NCI-H446 treated with DMSO at 0.1 percent for 48 hours (cell line): ENCODE data around the gene OTUD5.

Source experiments
- DNase-seq: peaks from one replicate; lab custom pipeline; 2025; lab: John Stamatoyannopoulos, UW

The OTUD5 gene

GRCh38 chrX:48937054-48937907, 20.1 kb downstream of the OTUD5 start:
- no peak for DNase-seq

DNA sequence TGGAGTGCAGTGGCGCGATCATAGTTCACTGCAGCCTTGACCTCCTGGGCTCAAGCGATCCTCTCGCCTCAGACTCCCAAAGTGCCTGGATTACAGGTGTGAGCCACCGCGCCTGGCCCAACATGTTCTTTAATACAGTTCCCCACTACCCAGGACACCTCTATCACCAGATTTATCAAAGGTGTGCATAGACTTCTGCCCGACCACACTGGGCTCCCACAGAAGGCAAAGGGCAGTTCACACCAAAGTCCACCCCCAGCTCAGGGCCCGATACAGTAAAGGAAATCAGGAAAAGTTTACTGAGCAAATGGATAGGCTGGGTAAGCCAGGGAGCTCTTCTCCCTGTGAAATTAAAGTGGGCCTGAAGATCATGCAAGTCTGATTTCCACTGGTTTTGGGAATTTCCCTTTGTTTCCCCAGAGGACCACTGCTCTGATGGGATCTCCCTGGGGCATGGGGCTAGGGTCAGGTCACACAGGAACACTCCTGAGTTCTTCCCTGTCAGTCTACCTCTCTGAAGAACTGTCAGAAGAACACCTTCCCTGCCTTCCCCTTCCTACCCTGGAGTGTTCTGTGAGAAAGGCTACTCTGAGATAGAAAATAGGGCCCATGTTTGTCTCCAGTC, 20.9 kb downstream of the OTUD5 start:
- DNase-seq, result no peak

- no peak for DNase-seq
Measured at GRCh38 chrX:48935301-48935670, 22.1 kb downstream of the OTUD5 start.

DNA sequence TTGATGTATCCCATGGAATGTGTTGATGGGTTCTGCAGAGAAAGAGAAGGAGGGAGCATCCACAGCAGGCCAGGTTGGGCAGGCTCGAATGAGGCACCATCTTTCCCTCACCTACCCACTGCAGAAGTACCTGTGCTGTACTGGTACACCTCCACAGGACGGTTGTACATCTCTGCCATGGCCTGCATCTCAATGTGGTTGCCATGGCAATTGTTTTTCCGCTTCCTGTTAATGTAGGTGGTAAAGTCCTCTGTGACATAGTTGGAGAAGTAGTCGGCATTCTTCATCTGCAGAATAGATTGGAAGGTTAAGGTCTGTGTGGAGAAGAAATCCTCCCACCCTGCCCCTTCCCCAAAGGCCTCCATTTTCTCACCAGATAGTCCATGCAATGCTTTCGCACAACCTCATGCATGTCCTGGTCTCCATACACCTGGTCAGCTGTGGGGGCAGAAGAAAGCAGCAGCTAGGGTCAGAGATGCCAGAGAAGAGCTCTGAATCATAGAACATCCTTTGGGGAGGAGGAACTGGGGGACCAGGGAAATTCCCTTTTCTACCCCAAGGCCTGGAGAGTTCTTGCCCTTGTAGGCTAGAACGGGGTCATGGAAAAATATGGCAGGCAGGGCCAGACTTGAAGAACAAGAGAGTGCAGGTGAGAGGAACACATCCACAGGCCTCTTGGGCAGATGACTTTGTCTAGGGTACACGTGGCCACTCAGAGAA, 22.7 kb downstream of the OTUD5 start:
- DNase-seq, result no peak

GRCh38 chrX:48933757-48934156, 23.6 kb downstream of the OTUD5 start:
- DNase-seq, result no peak

DNA sequence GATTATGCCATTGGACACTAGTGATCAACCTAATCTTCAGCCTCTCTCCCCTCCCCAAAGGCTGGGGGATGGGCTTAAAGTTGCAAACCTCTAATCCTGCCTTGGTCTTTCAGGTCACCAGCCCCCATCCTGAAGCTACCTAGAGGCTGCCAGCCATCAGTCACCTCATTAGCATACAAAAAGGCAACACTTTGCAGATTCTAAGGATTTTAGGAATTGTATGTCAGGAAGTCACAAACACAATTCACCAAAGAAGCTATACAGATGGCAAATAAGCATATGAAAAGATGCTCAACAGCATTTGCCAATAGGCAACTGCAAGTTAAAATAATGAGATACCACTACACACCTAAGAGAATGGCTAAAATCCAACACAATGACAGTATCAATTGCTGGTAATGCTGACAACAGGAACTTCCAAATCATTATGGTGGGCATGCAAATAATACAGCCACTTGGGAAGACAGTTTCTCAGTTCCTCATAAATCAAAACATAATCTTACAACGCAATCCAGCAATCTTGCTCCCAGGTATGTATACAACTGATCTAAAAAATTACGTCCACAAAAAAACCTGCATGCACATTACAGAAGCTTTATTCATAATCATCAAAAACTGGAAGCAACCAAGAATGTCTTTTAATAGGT, 29.5 kb downstream of the OTUD5 start:
- no peak for DNase-seq

DNA sequence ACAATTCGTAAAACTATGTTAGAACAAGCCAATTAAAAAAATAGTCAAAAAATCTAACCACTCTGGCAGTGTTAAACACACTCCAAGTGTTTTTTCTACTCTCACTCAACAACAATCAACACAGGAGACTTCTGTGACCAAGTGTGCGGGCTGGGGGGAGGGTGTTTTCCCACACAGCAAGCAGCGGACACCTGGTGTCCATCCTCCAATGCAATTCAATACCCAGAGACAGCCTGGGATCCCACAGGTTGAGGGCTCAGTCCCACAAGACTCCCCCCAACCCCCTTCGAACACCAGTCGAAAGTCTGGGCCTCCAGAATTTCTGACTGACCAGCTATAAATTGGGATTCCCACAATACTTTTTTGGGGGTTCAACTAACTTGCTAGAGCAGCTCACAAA, 30.3 kb downstream of the OTUD5 start:
- DNase-seq, result no peak

DNA sequence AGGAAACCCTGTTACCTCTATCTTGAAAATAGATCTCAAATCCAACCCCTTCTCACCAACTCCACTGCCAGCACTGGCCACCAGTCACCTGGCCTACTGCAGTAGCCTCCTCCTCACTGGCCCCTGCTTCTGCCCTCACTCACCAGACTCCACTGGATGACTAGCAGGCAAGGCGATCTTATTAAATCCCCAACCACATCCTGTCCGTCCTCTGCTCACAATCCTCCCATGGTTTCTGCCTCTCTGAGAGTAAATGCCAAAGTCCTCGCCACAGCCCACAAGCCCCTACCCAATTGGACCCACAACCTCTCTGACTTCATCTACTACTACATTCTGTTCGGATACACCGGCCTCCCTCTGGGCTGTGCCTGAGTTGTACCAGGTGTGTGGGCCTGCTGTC, 33.1 kb downstream of the OTUD5 start:
- DNase-seq, result no peak

DNA sequence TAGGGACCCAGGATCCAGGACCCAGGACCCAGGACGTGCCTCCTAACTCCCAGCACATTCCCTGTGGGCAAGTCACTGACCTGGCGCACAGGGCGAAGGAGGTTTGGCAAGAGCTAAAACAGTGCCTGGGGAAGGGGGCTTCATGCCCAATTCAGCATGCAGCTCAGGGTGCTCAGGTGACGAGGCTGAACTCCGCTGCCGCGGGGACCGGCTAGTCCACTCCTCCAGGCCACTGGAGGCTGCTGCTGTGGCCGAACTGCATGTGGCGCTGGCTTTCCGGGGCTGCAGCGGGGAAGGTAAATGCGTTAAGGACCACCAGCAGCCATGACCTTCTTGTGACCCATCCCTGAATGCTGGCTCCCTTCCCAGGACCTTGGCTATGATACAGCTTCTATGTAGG, 33.6 kb downstream of the OTUD5 start:
- DNase-seq, result no peak

GRCh38 chrX:48920718-48921104, 36.7 kb downstream of the OTUD5 start:
- DNase-seq, result no peak

GRCh38 chrX:48919947-48920717, 37.3 kb downstream of the OTUD5 start:
- DNase-seq, result no peak

DNA sequence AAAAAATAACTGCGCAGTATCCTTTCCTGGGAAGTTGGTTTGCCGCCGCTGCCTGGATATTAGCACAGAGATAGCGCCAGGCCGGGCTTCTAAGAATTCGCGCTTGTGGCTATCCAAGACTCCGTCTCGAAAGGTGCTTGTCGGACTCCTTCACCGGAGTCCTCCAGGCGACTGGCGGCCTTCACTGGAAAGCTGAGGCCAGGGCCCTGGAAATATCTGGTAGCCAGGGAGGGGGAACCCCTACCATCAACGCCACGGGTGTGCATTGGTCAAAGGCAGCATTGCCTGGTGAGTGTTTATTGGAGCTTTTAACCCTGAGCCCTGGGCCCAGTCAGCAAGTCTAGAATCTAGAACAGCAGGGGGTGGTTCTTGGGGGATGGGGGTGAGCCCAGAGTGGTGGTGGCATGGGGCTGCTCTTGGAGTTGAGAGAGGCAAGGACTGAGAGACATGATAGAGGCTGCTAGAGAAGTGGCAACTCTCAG, 38.0 kb downstream of the OTUD5 start:
- no peak for DNase-seq

DNA sequence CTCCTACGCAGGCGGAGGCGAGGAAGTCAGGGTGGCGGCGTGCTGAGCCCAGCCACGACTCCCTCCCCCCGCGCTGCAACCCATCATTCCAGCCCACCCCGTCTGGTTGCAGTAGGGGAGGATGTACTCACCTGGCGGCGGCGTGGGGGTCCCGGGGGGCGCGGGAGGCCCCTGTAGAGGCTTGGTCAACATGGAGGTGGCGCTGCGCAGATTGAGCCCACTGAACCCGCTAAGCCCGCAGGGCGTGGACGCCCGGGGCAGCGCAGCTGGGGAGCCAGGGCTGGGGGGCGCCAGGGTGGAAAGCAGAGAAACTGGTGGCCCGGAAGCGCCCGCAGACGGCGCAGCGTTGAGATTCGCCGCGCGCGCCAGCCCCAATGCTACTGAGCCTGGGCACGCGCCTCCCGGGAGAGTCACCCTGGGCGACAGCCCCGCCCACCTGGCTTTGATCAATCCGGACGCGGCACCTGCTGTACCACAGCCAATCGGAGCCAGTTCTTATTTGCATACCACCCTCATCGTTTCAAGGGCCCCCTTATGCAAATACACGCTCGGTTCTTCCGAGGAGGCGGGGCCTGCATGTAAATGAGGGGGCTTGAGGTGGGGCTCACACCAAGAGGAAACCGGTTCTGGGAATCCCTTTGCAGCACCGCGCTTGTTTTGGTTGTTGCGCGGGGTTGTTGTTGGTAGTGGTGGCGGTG, 38.6 kb downstream of the OTUD5 start, which contains the start of gene PIM2:
Gene PIM2 (minus strand): TSS at position 382 of the 698 bp plus-strand sequence. CDS start 190 bp downstream, at position 192.
- peak; percentile 90 for DNase-seq

- DNase-seq, result no peak
Measured at GRCh38 chrX:48918301-48918642, 39.1 kb downstream of the OTUD5 start.

GRCh38 chrX:48917139-48918001, 40.0 kb downstream of the OTUD5 start:
- peak; percentile 81 for DNase-seq

- DNase-seq, result no peak
Measured at GRCh38 chrX:48914593-48915493, 42.6 kb downstream of the OTUD5 start.

DNA sequence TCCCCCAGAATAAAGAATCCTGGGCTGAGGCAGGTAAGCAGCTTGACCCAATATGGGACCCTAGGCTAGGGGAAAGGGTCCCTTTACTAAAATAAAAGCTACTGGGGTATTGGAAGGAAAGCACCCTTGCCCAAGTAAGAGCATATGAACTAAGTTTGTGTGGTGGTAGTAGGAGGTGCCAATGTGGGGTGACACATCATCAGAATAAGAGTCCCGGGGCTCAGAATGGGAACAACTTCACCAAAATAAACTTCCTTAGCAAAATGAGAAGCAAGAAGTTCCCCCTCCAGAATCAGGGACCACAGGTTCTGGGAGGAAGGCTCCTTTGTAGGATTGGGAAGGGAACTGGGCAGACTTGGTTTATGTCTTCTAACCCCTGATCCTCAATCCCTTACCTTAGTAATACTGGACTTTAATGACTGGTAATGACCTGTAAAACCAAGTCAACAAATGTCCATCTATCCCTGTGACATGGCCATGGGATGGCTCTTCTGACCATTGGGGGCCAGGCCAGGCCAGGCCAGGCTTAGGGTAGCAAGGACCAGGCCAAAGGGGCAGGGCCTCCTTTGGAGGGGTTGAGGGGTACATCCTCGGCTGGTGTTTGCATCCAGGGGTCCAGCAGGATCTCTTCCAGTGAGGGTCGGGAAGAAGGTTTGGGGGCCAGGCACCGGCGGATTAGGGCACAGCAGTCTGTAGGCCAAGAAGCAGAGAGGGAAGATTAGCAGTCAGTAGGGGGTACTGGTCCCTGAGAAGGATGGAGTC, 43.6 kb downstream of the OTUD5 start:
- no peak for DNase-seq
